Measurements from ENCODE around the gene BOLA3. TPM values are rescaled to one million over a fixed set of nuclear protein-coding genes. Genes with fewer than 3 reads are reported as not detected.
"Not testable (repeated sequence)": the region's sequence is repeated elsewhere in the genome, so short reads cannot be mapped to it uniquely, and the experiment has no call there.

BOLA3 gene
- total RNA-seq, 1 experiment from 2014 or later: 54.6 TPM

GRCh38 chr2:74131901-74132300, 15.8 kb downstream of the BOLA3 start:
- H3K9me3 ChIP-seq (replicated peaks): no peaks in the 10 kb centered on the region
- H3K4me3 ChIP-seq: no peak overlapping the region
- no peaks in the 10 kb centered on the region; the same call in 1 of the 2 replicates for H3K36me3 ChIP-seq
- no peaks in the 10 kb centered on the region for H3K4me1 ChIP-seq
- DNase-seq: no peak
- no peak overlapping the region for H3K27ac ChIP-seq
- peaks cover 6% of the 10 kb centered on the region for H3K27me3 ChIP-seq

GRCh38 chr2:74130211-74130995, 17.3 kb downstream of the BOLA3 start:
- Histone ChIP-seq H3K27ac (no peak overlapping the region), H3K9me3 (replicated peaks) (no peaks in the 10 kb centered on the region), H3K4me3 (no peak overlapping the region), H3K4me1 (no peaks in the 10 kb centered on the region), H3K27me3 (peaks cover 8% of the 10 kb centered on the region), H3K36me3 (no peaks in the 10 kb centered on the region; the same call in 1 of the 2 replicates)
- no peak for DNase-seq

GRCh38 chr2:74128206-74128605, 19.5 kb downstream of the BOLA3 start:
- H3K4me3 ChIP-seq: no peak overlapping the region
- no peak for DNase-seq
- no peaks in the 10 kb centered on the region for H3K4me1 ChIP-seq
- no peaks in the 10 kb centered on the region for H3K36me3 ChIP-seq
- H3K27me3 ChIP-seq: peaks cover 8% of the 10 kb centered on the region
- no peak overlapping the region for H3K27ac ChIP-seq
- 0 out of 2 replicates have a peak, but pooled peaks cover 3% of the 10 kb centered on the region for H3K9me3 ChIP-seq (replicated peaks)

- not testable (repeated sequence) for H3K4me3 ChIP-seq; H3K27ac ChIP-seq; H3K4me1 ChIP-seq; H3K27me3 ChIP-seq; H3K36me3 ChIP-seq; H3K9me3 ChIP-seq (replicated peaks); DNase-seq
These were observed 23.8 kb downstream of the BOLA3 start for GRCh38 chr2:74123955-74124354.

GRCh38 chr2:74121846-74122245, 25.9 kb downstream of the BOLA3 start:
- not testable (repeated sequence) for H3K27me3 ChIP-seq; H3K27ac ChIP-seq; DNase-seq; H3K4me1 ChIP-seq; H3K4me3 ChIP-seq; H3K36me3 ChIP-seq; H3K9me3 ChIP-seq (replicated peaks)

- H3K27me3 ChIP-seq: no peaks in the 10 kb centered on the region
- DNase-seq: peak; percentile 59
These were observed 27.5 kb downstream of the BOLA3 start for GRCh38 chr2:74119912-74120825.

GRCh38 chr2:74119339-74119738, 28.4 kb downstream of the BOLA3 start:
- Histone ChIP-seq H3K9me3 (replicated peaks) (0 out of 2 replicates have a peak, but pooled peaks cover 7% of the 10 kb centered on the region), H3K4me1 (no peaks in the 10 kb centered on the region), H3K4me3 (peak overlapping the region; percentile 62; the same call in 1 of the 2 replicates), H3K27ac (no peak overlapping the region), H3K36me3 (no peaks in the 10 kb centered on the region), H3K27me3 (no peaks in the 10 kb centered on the region)
- DNase-seq: no peak

More at GRCh38 chr2:74119912-74120825, 27.5 kb downstream of the BOLA3 start:
- no peaks in the 10 kb centered on the region for H3K4me1 ChIP-seq
- peak overlapping the region; percentile 62 for H3K4me3 ChIP-seq
- no peaks in the 10 kb centered on the region for H3K36me3 ChIP-seq
- 0 out of 2 replicates have a peak, but pooled peaks cover 7% of the 10 kb centered on the region for H3K9me3 ChIP-seq (replicated peaks)
- H3K27ac ChIP-seq: peak overlapping the region; percentile 70

- no peak for DNase-seq
- H3K27me3 ChIP-seq: no peaks in the 10 kb centered on the region
- no peak overlapping the region for H3K4me3 ChIP-seq
- H3K27ac ChIP-seq: no peak overlapping the region
- H3K9me3 ChIP-seq (replicated peaks): no peaks in the 10 kb centered on the region
- H3K4me1 ChIP-seq: no peaks in the 10 kb centered on the region
- no peaks in the 10 kb centered on the region for H3K36me3 ChIP-seq
These were observed 36.3 kb downstream of the BOLA3 start for GRCh38 chr2:74111380-74111779.

- no peaks in the 10 kb centered on the region for H3K36me3 ChIP-seq
- no peak overlapping the region for H3K27ac ChIP-seq
- H3K9me3 ChIP-seq (replicated peaks): no peaks in the 10 kb centered on the region
- no peaks in the 10 kb centered on the region for H3K4me1 ChIP-seq
- DNase-seq: no peak
- H3K4me3 ChIP-seq: no peak overlapping the region
- H3K27me3 ChIP-seq: no peaks in the 10 kb centered on the region
These were observed 37.2 kb downstream of the BOLA3 start for GRCh38 chr2:74110537-74110936.

- no peaks in the 10 kb centered on the region for H3K9me3 ChIP-seq (replicated peaks)
- no peaks in the 10 kb centered on the region; the same call in 1 of the 2 replicates for H3K36me3 ChIP-seq
- no peak for DNase-seq
- no peak overlapping the region for H3K4me3 ChIP-seq
- H3K4me1 ChIP-seq: no peaks in the 10 kb centered on the region
- no peak overlapping the region for H3K27ac ChIP-seq
- H3K27me3 ChIP-seq: no peaks in the 10 kb centered on the region
These were observed 38.2 kb downstream of the BOLA3 start for GRCh38 chr2:74109551-74109950.

- Histone ChIP-seq H3K4me3 (no peak overlapping the region), H3K27ac (no peak overlapping the region), H3K36me3 (peaks cover 4% of the 10 kb centered on the region), H3K4me1 (no peaks in the 10 kb centered on the region), H3K27me3 (no peaks in the 10 kb centered on the region), H3K9me3 (replicated peaks) (no peaks in the 10 kb centered on the region)
- no peak for DNase-seq
These were observed 40.6 kb downstream of the BOLA3 start for GRCh38 chr2:74107071-74107470.

- no peaks in the 10 kb centered on the region for H3K9me3 ChIP-seq (replicated peaks)
These were observed 42.3 kb downstream of the BOLA3 start for GRCh38 chr2:74105413-74105812.

GRCh38 chr2:74104839-74105238, 42.9 kb downstream of the BOLA3 start:
- H3K4me1 ChIP-seq: no peaks in the 10 kb centered on the region
- H3K36me3 ChIP-seq: peaks cover 18% of the 10 kb centered on the region
- no peak for DNase-seq
- H3K9me3 ChIP-seq (replicated peaks): no peaks in the 10 kb centered on the region
- H3K27ac ChIP-seq: no peak overlapping the region
- no peaks in the 10 kb centered on the region for H3K27me3 ChIP-seq
- H3K4me3 ChIP-seq: no peak overlapping the region

More at GRCh38 chr2:74105413-74105812, 42.3 kb downstream of the BOLA3 start:
- Histone ChIP-seq H3K4me1 (no peaks in the 10 kb centered on the region), H3K27ac (no peak overlapping the region), H3K36me3 (peaks cover 16% of the 10 kb centered on the region), H3K27me3 (no peaks in the 10 kb centered on the region), H3K4me3 (no peak overlapping the region)
- DNase-seq: no peak

GRCh38 chr2:74103763-74104162, 43.9 kb downstream of the BOLA3 start:
- Histone ChIP-seq H3K9me3 (replicated peaks) (no peaks in the 10 kb centered on the region), H3K4me3 (no peak overlapping the region), H3K27ac (no peak overlapping the region), H3K36me3 (peaks cover 29% of the 10 kb centered on the region), H3K27me3 (no peaks in the 10 kb centered on the region), H3K4me1 (no peaks in the 10 kb centered on the region)
- no peak for DNase-seq

- Histone ChIP-seq H3K4me3 (no peak overlapping the region), H3K27me3 (no peaks in the 10 kb centered on the region), H3K36me3 (peaks cover 31% of the 10 kb centered on the region), H3K4me1 (no peaks in the 10 kb centered on the region), H3K9me3 (replicated peaks) (no peaks in the 10 kb centered on the region), H3K27ac (no peak overlapping the region)
- DNase-seq: no peak
These were observed 45.2 kb downstream of the BOLA3 start for GRCh38 chr2:74102516-74102915.
